GM20431 (cell line): Measurements from ENCODE around the gene JMJD6.
"Not testable (repeated sequence)": the region's sequence is repeated elsewhere in the genome, so short reads cannot be mapped to it uniquely, and the experiment has no call there.

Experiments used
- in situ Hi-C: fragments of 300-500 bp; cut with MseI, MboI; formaldehyde crosslinking; loops from one replicate; pipeline ENCODE4 v1.15.0; 2020; ENCODE audit warnings: low sequenced_read_pairs; ENCODE audit not compliant: unreplicated experiment

The JMJD6 gene

GRCh38 chr17:76737082-76737675, 10.8 kb upstream of the JMJD6 start, which contains the start of gene SRSF2:
SRSF2 (minus strand) TSS chr17:76737331; CDS start chr17:76737160, 171 bp downstream.
- in situ Hi-C loops = no loop called here

- in situ Hi-C loops = no loop called here
Measured at GRCh38 chr17:76736349-76737081, 10.1 kb upstream of the JMJD6 start.

- in situ Hi-C loops = no loop called here
Measured at GRCh38 chr17:76735586-76736348, 9.4 kb upstream of the JMJD6 start.

- in situ Hi-C loops = no loop called here
Measured at GRCh38 chr17:76735006-76735405, 8.6 kb upstream of the JMJD6 start.

GRCh38 chr17:76734080-76734840, 7.9 kb upstream of the JMJD6 start:
- in situ Hi-C loops = no loop called here

GRCh38 chr17:76733618-76733957, 7.2 kb upstream of the JMJD6 start:
- in situ Hi-C loops = no loop called here

GRCh38 chr17:76732734-76733617, 6.6 kb upstream of the JMJD6 start:
- in situ Hi-C loops = no loop called here

GRCh38 chr17:76731800-76732733, 5.7 kb upstream of the JMJD6 start:
- in situ Hi-C loops = not testable (repeated sequence)

GRCh38 chr17:76727745-76728456, 1.5 kb upstream of the JMJD6 start:
- in situ Hi-C loops = no loop called here

GRCh38 chr17:76726776-76727718, 641 bp upstream of the JMJD6 start, which contains the start of gene METTL23:
METTL23 (plus strand) TSS chr17:76726839; CDS start chr17:76729711, 2,872 bp downstream.
- in situ Hi-C loops = no loop called here

GRCh38 chr17:76725580-76726230, 701 bp downstream of the JMJD6 start:
- in situ Hi-C loops = no loop called here

GRCh38 chr17:76723812-76724211, 2.6 kb downstream of the JMJD6 start:
- in situ Hi-C loops = no loop called here

GRCh38 chr17:76722977-76723376, 3.4 kb downstream of the JMJD6 start:
- in situ Hi-C loops = not testable (repeated sequence)

GRCh38 chr17:76722279-76722678, 4.1 kb downstream of the JMJD6 start:
- in situ Hi-C loops = no loop called here

- in situ Hi-C loops = no loop called here
Measured at GRCh38 chr17:76721463-76721862, 4.9 kb downstream of the JMJD6 start.

- in situ Hi-C loops = no loop called here
Measured at GRCh38 chr17:76720941-76721340, 5.5 kb downstream of the JMJD6 start.
